ENCODE results near the gene TEPSIN.

The TEPSIN gene

DNA sequence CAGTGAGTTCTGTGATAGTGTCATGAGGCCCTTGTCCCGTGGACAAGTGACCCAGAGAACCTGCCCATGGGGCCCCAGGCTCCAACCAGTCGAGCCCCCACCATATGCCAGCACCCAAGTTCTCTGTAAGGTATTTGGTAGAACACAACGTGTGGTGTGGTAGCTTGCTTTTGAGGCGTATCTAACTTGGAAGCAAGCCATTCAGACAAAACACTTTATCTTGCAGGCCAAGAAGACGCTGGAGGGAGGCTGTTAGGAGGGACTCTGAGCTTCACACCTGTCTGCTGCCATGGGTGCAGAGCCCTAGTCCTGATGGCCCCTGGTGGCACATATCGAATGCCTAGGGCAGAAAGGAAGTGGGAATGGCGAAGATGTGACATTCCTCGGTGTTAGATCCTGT, 1.9 kb upstream of the TEPSIN start:
- H3K27ac ChIP-seq: no peak overlapping the region
- H3K27me3 ChIP-seq: no peaks in the 10 kb centered on the region
- H3K9me3 ChIP-seq: no peaks in the 10 kb centered on the region
- H3K36me3 ChIP-seq: peaks cover 0 to 30% (median 0%) of the 10 kb centered on the region in 3 donors
- DNase-seq: no peak
- no peak overlapping the region for H3K4me3 ChIP-seq
- intact Hi-C loops (cut with DNase I; ENCODE audit: low total_unique reads): loop anchor here (2.0 kb wide), 1 partner anchor 98 kb away; no protein-coding TSS in a partner anchor
- TF ChIP-seq, protein P1, sequence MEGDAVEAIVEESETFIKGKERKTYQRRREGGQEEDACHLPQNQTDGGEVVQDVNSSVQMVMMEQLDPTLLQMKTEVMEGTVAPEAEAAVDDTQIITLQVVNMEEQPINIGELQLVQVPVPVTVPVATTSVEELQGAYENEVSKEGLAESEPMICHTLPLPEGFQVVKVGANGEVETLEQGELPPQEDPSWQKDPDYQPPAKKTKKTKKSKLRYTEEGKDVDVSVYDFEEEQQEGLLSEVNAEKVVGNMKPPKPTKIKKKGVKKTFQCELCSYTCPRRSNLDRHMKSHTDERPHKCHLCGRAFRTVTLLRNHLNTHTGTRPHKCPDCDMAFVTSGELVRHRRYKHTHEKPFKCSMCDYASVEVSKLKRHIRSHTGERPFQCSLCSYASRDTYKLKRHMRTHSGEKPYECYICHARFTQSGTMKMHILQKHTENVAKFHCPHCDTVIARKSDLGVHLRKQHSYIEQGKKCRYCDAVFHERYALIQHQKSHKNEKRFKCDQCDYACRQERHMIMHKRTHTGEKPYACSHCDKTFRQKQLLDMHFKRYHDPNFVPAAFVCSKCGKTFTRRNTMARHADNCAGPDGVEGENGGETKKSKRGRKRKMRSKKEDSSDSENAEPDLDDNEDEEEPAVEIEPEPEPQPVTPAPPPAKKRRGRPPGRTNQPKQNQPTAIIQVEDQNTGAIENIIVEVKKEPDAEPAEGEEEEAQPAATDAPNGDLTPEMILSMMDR (IDR thresholded peaks at IDR 0.05): no peak
- H3K4me1 ChIP-seq: peaks cover 0 to 53% (median 33%) of the 10 kb centered on the region in 4 donors

DNA sequence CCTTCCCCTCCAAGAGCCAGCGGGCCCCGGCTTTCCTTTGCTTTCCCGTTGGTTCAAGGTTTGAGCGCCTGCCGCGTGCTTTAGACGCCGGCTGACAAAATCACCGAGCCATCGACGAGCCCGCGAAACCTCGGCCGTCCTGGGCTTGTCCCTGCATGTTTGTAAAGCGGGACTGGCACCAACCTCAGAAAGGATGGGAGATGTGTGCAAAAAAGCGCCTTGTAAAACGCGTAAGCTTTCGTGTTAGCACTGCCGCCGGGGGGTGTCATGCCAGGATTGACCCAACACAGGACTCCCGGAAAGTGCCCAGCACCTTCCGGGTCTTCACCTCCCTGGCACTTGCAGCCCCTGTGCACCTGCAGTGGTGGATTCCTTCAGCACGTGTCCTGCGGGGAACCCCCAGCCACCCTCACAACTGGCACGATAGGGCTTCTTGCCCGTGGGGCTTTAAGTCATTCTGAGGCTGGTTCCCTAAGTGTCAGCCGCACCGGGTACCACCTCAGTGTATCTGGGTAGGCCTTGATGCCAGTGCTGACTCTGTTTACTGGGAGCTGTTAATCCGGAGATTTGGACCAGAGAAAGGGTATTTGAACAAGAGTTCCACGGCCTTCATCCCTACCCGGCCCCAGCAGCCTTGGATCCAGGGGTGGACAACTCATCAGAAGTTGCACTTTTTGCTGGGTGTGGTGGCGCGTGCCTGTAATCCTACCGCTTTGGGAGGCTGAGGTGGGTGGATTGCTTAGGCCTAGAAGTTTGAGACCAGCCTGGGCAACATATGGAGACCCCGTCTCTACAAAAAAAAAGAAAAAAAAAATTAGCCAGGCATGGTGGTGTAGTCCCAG, 1.1 kb upstream of the TEPSIN start:
- Histone ChIP-seq H3K9me3 (no peaks in the 10 kb centered on the region), H3K27me3 (no peaks in the 10 kb centered on the region), H3K4me3 (peak overlapping the region; percentile 91 to 97), H3K27ac (peak overlapping the region; percentile 83 to 86), H3K36me3 (peaks cover 0 to 22% (median 0%) of the 10 kb centered on the region in 3 donors), H3K4me1 (peaks cover 0 to 53% (median 33%) of the 10 kb centered on the region in 4 donors)
- TF ChIP-seq, protein P1 (IDR thresholded peaks at IDR 0.05): no peak
- DNase-seq: no peak
- intact Hi-C loops (cut with DNase I; ENCODE audit: low total_unique reads): loop anchor here (2.0 to 10.0 kb wide), 3 partner anchors 17 to 245 kb away; partner anchors contain the start of genes CEP131 and CHMP6

DNA sequence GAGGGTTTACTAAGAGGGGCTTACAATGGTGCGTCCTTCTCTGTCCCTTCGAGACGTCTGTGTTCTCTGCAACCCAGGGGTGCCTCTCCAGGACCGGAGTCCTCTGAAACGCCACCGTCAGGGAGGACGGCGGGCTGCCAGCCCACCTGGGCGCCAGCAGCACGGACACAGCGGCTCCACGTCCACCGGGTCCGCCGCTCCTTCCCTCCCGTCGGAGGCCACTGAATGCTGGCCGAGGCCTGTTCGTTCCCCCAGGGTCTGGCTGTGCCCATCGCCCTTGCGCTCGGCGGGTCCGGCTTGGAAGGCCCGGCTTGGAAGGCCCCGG, 403 bp downstream of the TEPSIN start:
- H3K4me1 ChIP-seq: peaks cover 0 to 53% (median 33%) of the 10 kb centered on the region in 4 donors
- H3K9me3 ChIP-seq: no peaks in the 10 kb centered on the region
- TF ChIP-seq, protein P1 (IDR thresholded peaks at IDR 0.05): no peak
- intact Hi-C loops (cut with DNase I; ENCODE audit: low total_unique reads): loop anchor here (2.0 to 10.0 kb wide), 2 partner anchors 16 to 244 kb away; partner anchors contain the start of genes CEP131 and CHMP6
- DNase-seq: no peak
- peaks cover 0 to 34% (median 7%) of the 10 kb centered on the region in 3 donors for H3K36me3 ChIP-seq
- no peaks in the 10 kb centered on the region for H3K27me3 ChIP-seq
- H3K27ac ChIP-seq: peak overlapping the region; percentile 82 to 86
- H3K4me3 ChIP-seq: peak overlapping the region; percentile 91 to 97

DNA sequence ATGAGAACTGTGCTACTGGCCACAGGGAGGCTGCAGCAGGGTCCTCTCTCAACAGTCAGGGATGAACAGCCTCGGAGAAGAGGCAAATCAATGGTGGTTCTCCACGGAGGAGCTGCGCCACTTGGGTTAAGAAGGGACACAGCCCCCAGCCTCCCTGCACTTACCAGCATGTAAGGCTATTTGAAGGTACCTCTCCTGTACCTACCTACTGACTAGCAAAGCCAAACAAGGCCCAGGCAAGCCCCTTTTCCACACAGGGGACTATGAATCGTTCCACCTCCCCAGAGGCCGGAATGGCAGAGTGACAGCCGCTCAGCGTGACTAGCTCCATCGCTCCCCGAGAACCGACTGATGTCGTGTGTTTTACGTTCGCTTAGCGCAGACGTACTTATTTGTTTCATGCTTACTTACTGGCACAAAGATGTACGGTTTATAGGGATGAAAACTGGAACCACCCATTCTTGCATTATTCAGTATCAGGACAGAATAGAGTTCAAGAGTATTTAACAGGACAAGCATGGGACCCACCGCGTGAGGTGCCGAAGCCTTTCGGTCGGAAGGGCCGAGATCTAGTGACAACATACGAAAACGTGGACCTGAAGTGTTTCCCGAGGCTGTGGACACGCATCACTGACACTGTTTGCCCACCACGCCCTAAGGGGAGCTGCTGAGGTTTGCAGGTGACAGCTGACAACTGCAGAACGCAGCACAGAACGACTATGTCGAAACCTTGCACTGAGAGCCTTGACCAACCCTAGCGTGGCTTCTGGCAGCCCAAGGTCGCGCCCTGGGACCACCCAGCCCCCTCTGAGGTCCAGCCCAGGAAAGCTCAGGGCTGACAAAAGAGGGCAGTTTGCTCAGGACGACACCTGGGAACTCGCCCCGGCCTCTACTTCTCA, 1.0 kb downstream of the TEPSIN start:
- TF ChIP-seq, protein P1 (IDR thresholded peaks at IDR 0.05): no peak
- Histone ChIP-seq H3K4me3 (peak overlapping the region; percentile 91 to 97), H3K27ac (peak overlapping the region; percentile 82 to 86), H3K9me3 (no peaks in the 10 kb centered on the region), H3K27me3 (no peaks in the 10 kb centered on the region), H3K36me3 (peaks cover 0 to 40% (median 13%) of the 10 kb centered on the region in 3 donors), H3K4me1 (peaks cover 0 to 53% (median 33%) of the 10 kb centered on the region in 4 donors)
- intact Hi-C loops (cut with DNase I; ENCODE audit: low total_unique reads): loop anchor here (2.0 to 10.0 kb wide), 2 partner anchors 15 to 243 kb away; partner anchors contain the start of genes CEP131 and CHMP6
- no peak for DNase-seq

DNA sequence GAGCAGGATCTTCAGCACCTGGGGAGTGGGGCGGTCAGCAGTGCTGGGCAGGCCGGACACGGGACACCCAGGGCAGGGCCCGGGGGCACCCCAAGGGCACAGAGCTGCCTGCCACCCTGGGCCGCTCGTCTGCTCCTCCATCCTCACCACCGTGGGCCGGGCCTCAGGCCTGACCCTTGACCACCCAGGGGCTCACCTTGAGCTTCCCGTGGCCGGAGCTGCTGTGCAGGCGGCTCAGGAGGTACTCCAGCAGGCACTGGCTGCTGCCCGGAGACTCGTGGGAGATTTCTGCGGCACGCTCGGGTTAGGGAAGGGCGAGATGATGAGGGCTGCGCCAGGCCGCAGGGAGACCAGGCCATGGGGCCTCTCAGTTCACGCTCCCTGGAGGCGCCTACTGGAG, 2.1 kb downstream of the TEPSIN start:
- H3K9me3 ChIP-seq: no peaks in the 10 kb centered on the region
- no peak overlapping the region for H3K4me3 ChIP-seq
- TF ChIP-seq, protein P1 (IDR thresholded peaks at IDR 0.05): no peak
- H3K27ac ChIP-seq: no peak overlapping the region
- intact Hi-C loops (cut with DNase I; ENCODE audit: low total_unique reads): loop anchor here (10.0 kb wide), 1 partner anchor 242 kb away; the partner anchor contains the start of gene CHMP6
- H3K36me3 ChIP-seq: peaks cover 0 to 47% (median 23%) of the 10 kb centered on the region in 3 donors
- peaks cover 0 to 46% (median 33%) of the 10 kb centered on the region in 4 donors for H3K4me1 ChIP-seq
- DNase-seq: no peak
- H3K27me3 ChIP-seq: no peaks in the 10 kb centered on the region

Data from tibial artery (tissue), 4 donors.